H9 (cell line): ENCODE data around the gene TBC1D22A. TPM values are rescaled to one million over a fixed set of nuclear protein-coding genes. Genes with fewer than 3 reads are reported as not detected.

ENCODE experiments used
- DNase-seq: peaks from one replicate; pipeline ENCODE4 v3.0.0-alpha.2; 2017
- H2AFZ ChIP-seq: one replicate; pipeline ENCODE4 v1.6.1; 2013; ENCODE audit warnings: mild to moderate bottlenecking, low read length, control low read depth, moderate library complexity
- H2AK5ac ChIP-seq: 2 replicates; pipeline ENCODE4 v1.6.1; 2013; ENCODE audit warnings: low read length, control low read depth, mixed read lengths; ENCODE audit not compliant: insufficient read length
- H2BK120ac ChIP-seq: one replicate; pipeline ENCODE4 v1.6.1; 2013; ENCODE audit warnings: low read depth, mild to moderate bottlenecking, low read length, control low read depth, inconsistent platforms; ENCODE audit not compliant: poor library complexity, severe bottlenecking
- H2BK12ac ChIP-seq: 2 replicates; pipeline ENCODE4 v1.6.1; 2013; ENCODE audit warnings: low read length, control low read depth, mixed read lengths, low read depth; ENCODE audit not compliant: insufficient read length
- H2BK15ac ChIP-seq: 2 replicates; pipeline ENCODE4 v1.6.1; 2013; ENCODE audit warnings: low read depth, low read length, control low read depth
- H2BK20ac ChIP-seq: one replicate; pipeline ENCODE4 v1.6.1; 2013; ENCODE audit warnings: low read depth, mild to moderate bottlenecking, low read length, control low read depth, inconsistent platforms; ENCODE audit not compliant: poor library complexity, severe bottlenecking
- H2BK5ac ChIP-seq: 2 replicates; pipeline ENCODE4 v1.6.1; 2013; ENCODE audit warnings: low read length, control low read depth, mixed read lengths; ENCODE audit not compliant: insufficient read length
- H3K14ac ChIP-seq: 2 replicates; pipeline ENCODE4 v1.6.1; 2013; ENCODE audit warnings: low read length, control low read depth; ENCODE audit not compliant: insufficient read depth
- H3K18ac ChIP-seq: 2 replicates; pipeline ENCODE4 v1.6.1; 2013; ENCODE audit warnings: low read depth, mild to moderate bottlenecking, mixed read lengths, low read length, control low read depth; ENCODE audit not compliant: insufficient read length
- H3K23ac ChIP-seq: 2 replicates; pipeline ENCODE4 v1.6.1; 2013; ENCODE audit warnings: low read length, control low read depth, mixed read lengths, low read depth; ENCODE audit not compliant: insufficient read length
- H3K23me2 ChIP-seq: 2 replicates; pipeline ENCODE4 v1.6.1; 2013; ENCODE audit warnings: low read depth, mild to moderate bottlenecking, mixed read lengths, low read length, control low read depth; ENCODE audit not compliant: insufficient read length, poor library complexity, severe bottlenecking
- H3K27ac ChIP-seq: 2 replicates; pipeline ENCODE4 v1.5.1; 2013; ENCODE audit warnings: low read length, control low read depth, mixed read lengths, low read depth; ENCODE audit not compliant: insufficient read length
- H3K27me3 ChIP-seq: 2 replicates; pipeline ENCODE4 v1.6.1; 2013; ENCODE audit warnings: low read length, control low read depth, inconsistent platforms; ENCODE audit not compliant: insufficient read depth
- H3K4ac ChIP-seq: 2 replicates; pipeline ENCODE4 v1.6.1; 2013; ENCODE audit warnings: low read depth, mild to moderate bottlenecking, control low read depth, inconsistent platforms, low read length, moderate library complexity
- H3K4me1 ChIP-seq: 2 replicates; pipeline ENCODE4 v1.6.1; 2013; ENCODE audit warnings: low read length, control low read depth, inconsistent platforms; ENCODE audit not compliant: insufficient read depth
- H3K4me2 ChIP-seq: 2 replicates; pipeline ENCODE4 v1.6.1; 2013; ENCODE audit warnings: low read length, control low read depth, mixed read lengths; ENCODE audit not compliant: insufficient read length, insufficient read depth
- H3K56ac ChIP-seq: 2 replicates; pipeline ENCODE4 v1.6.1; 2013; ENCODE audit warnings: low read depth, mild to moderate bottlenecking, mixed read lengths, low read length, control low read depth; ENCODE audit not compliant: insufficient read length
- H3K79me1 ChIP-seq: 2 replicates; pipeline ENCODE4 v1.6.1; 2013; ENCODE audit warnings: low read depth, mild to moderate bottlenecking, moderate library complexity, low read length, control low read depth, inconsistent platforms; ENCODE audit not compliant: insufficient read depth, poor library complexity, severe bottlenecking
- H3K79me2 ChIP-seq: 2 replicates; pipeline ENCODE4 v1.6.1; 2013; ENCODE audit warnings: low read length, control low read depth, inconsistent platforms; ENCODE audit not compliant: insufficient read depth
- H3K9ac ChIP-seq: 2 replicates; pipeline ENCODE4 v1.6.1; 2013; ENCODE audit warnings: low read length, control low read depth, mixed read lengths; ENCODE audit not compliant: insufficient read length; ENCODE audit errors: extremely low read depth
- H3K9me3 ChIP-seq: one replicate; pipeline ENCODE4 v1.6.1; 2013; ENCODE audit warnings: low read depth, low read length, inconsistent platforms; ENCODE audit not compliant: control insufficient read depth
- H3T11ph ChIP-seq: one replicate; pipeline ENCODE4 v1.6.1; 2013; ENCODE audit warnings: mild to moderate bottlenecking, low read length, control low read depth, inconsistent platforms
- H4K20me1 ChIP-seq: one replicate; pipeline ENCODE4 v1.6.1; 2013; ENCODE audit not compliant: control insufficient read depth, insufficient read length, insufficient read depth
- H4K5ac ChIP-seq: 2 replicates; pipeline ENCODE4 v1.6.1; 2013; ENCODE audit warnings: low read depth, mild to moderate bottlenecking, mixed read lengths, low read length, control low read depth; ENCODE audit not compliant: insufficient read length
- H4K8ac ChIP-seq: replicated peaks from 2 replicates; pipeline ENCODE4 v1.6.1; 2013; ENCODE audit warnings: low read length, control low read depth, mixed read lengths, low read depth; ENCODE audit not compliant: insufficient read length
- H4K91ac ChIP-seq: 2 replicates; pipeline ENCODE4 v1.6.1; 2013; ENCODE audit warnings: low read depth, mild to moderate bottlenecking, moderate library complexity, mixed read lengths, low read length, control low read depth; ENCODE audit not compliant: insufficient read length
- H3K27ac Mint-ChIP-seq, 3 experiments: 2 replicates in 2 of 3; 3 replicates in 1 of 3; pipeline ENCODE4 v1.8.0; 2020 to 2021; ENCODE audit warnings: mixed read lengths in 3 of 3, mild to moderate bottlenecking in 1 of 3, moderate library complexity in 1 of 3
- H3K27me3 Mint-ChIP-seq: 2 replicates; pipeline ENCODE4 v1.8.0; 2021; ENCODE audit warnings: low read depth, mild to moderate bottlenecking, moderate library complexity, mixed read lengths
- H3K36me3 Mint-ChIP-seq, 3 experiments: 2 replicates in 2 of 3; 3 replicates in 1 of 3; pipeline ENCODE4 v1.8.0; 2020 to 2021; ENCODE audit warnings: low read depth in 3 of 3, mixed read lengths in 3 of 3; ENCODE audit not compliant: insufficient read depth in 1 of 3
- H3K4me1 Mint-ChIP-seq, 2 experiments: 2 replicates each; pipeline ENCODE4 v1.8.0; 2020; ENCODE audit warnings: mixed read lengths in 2 of 2
- H3K4me3 Mint-ChIP-seq, 2 experiments: 2 replicates in 1 of 2; 3 replicates in 1 of 2; pipeline ENCODE4 v1.8.0; 2020 to 2021; ENCODE audit warnings: mild to moderate bottlenecking in 2 of 2, mixed read lengths in 2 of 2, moderate library complexity in 1 of 2
- H3K9me3 Mint-ChIP-seq, 2 experiments: 2 replicates in 1 of 2; 3 replicates in 1 of 2; pipeline ENCODE4 v1.8.0; 2020; ENCODE audit warnings: mild to moderate bottlenecking in 2 of 2, mixed read lengths in 2 of 2, moderate library complexity in 1 of 2
- WGBS: extraction: QIAGEN DNeasy Blood & Tissue Kit; methylation state at CpG from one replicate; pipeline ENCODE4 v1.1.7; 2013; ENCODE audit warnings: missing lambda C conversion rate, low lambda C conversion rate, mixed read lengths; ENCODE audit not compliant: insufficient read length; ENCODE audit errors: extremely low coverage; 5-methylcytosine and 5-hydroxymethylcytosine counted together
- total RNA-seq: library from RNA; stranded (reverse); gene quantifications from 2 replicates; pipeline ENCODE4 v1.2.1, GENCODE V29; 2021
- TF ChIP-seq, protein P1 (sequence below): fragments of 200-600 bp; sonication (generic); conservative IDR thresholded peaks from 3 replicates; pipeline ENCODE4 v1.8.0; 2021; ENCODE audit warnings: antibody characterized with exemption, mild to moderate bottlenecking

TBC1D22A gene
- total RNA-seq, 1 experiment from 2014 or later, result 20.8 TPM

DNA sequence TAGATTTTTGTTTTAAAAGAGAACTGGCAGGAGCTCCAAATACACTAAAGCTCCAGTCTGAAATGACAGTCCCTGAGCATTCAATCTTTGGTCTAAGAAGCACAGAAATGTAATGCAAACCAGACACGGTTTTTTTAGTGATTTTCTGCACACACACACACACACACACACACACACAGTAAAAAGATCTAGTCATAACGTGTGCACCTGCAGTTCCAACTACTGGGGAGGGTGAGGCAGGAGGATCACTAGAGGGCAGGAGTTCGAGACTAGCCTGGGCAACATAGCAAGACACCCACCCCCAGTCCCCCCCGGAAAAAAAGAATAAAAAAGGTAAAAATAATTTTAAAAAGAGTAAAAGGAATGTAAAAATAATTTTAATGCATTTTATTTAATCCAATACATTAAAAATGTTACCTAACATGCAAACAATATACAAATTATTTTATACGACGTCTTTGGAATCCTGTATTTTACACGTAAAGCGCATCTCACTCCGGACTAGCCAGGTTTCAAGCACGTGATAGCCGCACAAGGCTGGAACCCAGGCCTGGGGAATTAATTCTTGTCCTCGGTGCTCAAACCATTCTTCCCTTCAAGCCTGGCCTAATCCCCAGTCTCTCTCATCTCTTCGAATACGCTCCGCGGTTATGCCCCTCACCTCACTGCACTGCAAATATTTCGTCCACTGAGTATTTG, 762 bp upstream of the TBC1D22A start:
- Histone ChIP-seq H3K79me2 (peaks cover 14% of the 10 kb centered on the region; the same call in 1 of the 2 replicates), H3K9me3 (no peaks in the 10 kb centered on the region), H3T11ph (no peak overlapping the region), H2BK12ac (no peak overlapping the region), H2AFZ (no peak overlapping the region), H3K4ac (no peak overlapping the region; the same call in 1 of the 2 replicates), H3K27ac (no peak overlapping the region), H3K27me3 (no peaks in the 10 kb centered on the region), H3K79me1 (peaks cover 5% of the 10 kb centered on the region), H3K14ac (peak overlapping the region; percentile 96), H3K9ac (peak overlapping the region; percentile 88), H2AK5ac (no peak overlapping the region), H3K56ac (no peak overlapping the region), H4K91ac (no peak overlapping the region), H3K23me2 (peaks cover 11% of the 10 kb centered on the region), H2BK5ac (no peak overlapping the region), H4K20me1 (no peaks in the 10 kb centered on the region), H4K8ac (no peak overlapping the region), H3K18ac (peak overlapping the region; percentile 61), H2BK120ac (no peak overlapping the region), H4K5ac (peak overlapping the region; percentile 24), H3K4me1 (no peaks in the 10 kb centered on the region; the same call in 1 of the 2 replicates), H3K4me2 (peak overlapping the region; percentile 72), H2BK20ac (no peak overlapping the region), H3K23ac (no peak overlapping the region), H2BK15ac (no peak overlapping the region)
- Mint-ChIP-seq H3K9me3 (peaks cover 4 to 9% of the 10 kb centered on the region in 2 experiments), H3K36me3 (peaks cover 9 to 27% (median 17%) of the 10 kb centered on the region in 3 experiments; a peak in 6 of 7 replicates), H3K4me1 (peaks cover 13 to 25% of the 10 kb centered on the region in 2 experiments), H3K4me3 (peak overlapping the region; percentile 95 to 100), H3K27me3 (no peaks in the 10 kb centered on the region), H3K27ac (peak overlapping the region; percentile 97 to 100 (median 97))
- DNase-seq, result no peak
- TF ChIP-seq, protein P1, sequence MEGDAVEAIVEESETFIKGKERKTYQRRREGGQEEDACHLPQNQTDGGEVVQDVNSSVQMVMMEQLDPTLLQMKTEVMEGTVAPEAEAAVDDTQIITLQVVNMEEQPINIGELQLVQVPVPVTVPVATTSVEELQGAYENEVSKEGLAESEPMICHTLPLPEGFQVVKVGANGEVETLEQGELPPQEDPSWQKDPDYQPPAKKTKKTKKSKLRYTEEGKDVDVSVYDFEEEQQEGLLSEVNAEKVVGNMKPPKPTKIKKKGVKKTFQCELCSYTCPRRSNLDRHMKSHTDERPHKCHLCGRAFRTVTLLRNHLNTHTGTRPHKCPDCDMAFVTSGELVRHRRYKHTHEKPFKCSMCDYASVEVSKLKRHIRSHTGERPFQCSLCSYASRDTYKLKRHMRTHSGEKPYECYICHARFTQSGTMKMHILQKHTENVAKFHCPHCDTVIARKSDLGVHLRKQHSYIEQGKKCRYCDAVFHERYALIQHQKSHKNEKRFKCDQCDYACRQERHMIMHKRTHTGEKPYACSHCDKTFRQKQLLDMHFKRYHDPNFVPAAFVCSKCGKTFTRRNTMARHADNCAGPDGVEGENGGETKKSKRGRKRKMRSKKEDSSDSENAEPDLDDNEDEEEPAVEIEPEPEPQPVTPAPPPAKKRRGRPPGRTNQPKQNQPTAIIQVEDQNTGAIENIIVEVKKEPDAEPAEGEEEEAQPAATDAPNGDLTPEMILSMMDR, result no peak
- no CpG with 5 or more reads among the region's 17 CpGs for WGBS
